GM12873 (cell line): Measurements from ENCODE around the gene DSCAML1.

ENCODE experiments used
- CTCF ChIP-seq: IDR thresholded peaks from 2 replicates; pipeline ENCODE4 v1.5.1; 2012; ENCODE audit warnings: low read depth, mild to moderate bottlenecking, moderate library complexity, low read length, control low read depth; ENCODE audit not compliant: insufficient read depth; ENCODE audit errors: missing control alignments

Gene DSCAML1

GRCh38 chr11:117722082-117722481 is 74.9 kb downstream of the DSCAML1 start:
- TF ChIP-seq CTCF: no peak

GRCh38 chr11:117720061-117720511 is 76.9 kb downstream of the DSCAML1 start:
- no peak for TF ChIP-seq CTCF

- TF ChIP-seq CTCF: no peak
These were observed 77.5 kb downstream of the DSCAML1 start for GRCh38 chr11:117719480-117719879.

- no peak for TF ChIP-seq CTCF
These were observed 79.3 kb downstream of the DSCAML1 start for GRCh38 chr11:117717485-117718314.

- TF ChIP-seq CTCF: no peak
These were observed 80.2 kb downstream of the DSCAML1 start for GRCh38 chr11:117716521-117717440.

- no peak for TF ChIP-seq CTCF
These were observed 81.2 kb downstream of the DSCAML1 start for GRCh38 chr11:117715801-117716200.

- TF ChIP-seq CTCF: no peak
These were observed 83.5 kb downstream of the DSCAML1 start for GRCh38 chr11:117713538-117713991.
